Right lobe of liver (tissue), 4 donors: Measurements from ENCODE around the gene RASSF6.

Experiments used
- CTCF ChIP-seq, 4 donors: fragments of 200-600 bp in 3 of 4; fragments of 450-650 bp in 1 of 4; IDR thresholded peaks; one replicate each; pipeline versions ENCODE4 v1.5.1 to v1.8.0; 2016 to 2022; ENCODE audit warnings: antibody characterized with exemption in 4 of 4, mild to moderate bottlenecking in 2 of 4
- POLR2A ChIP-seq: fragments of 450-650 bp; IDR thresholded peaks from one replicate; pipeline ENCODE4 v1.6.1; 2017; ENCODE audit warnings: antibody characterized with exemption, mild to moderate bottlenecking
- donor health status: DM: no; HTN: no; CAD: no.
- donor health status: DM: no; HTN: no; CAD: no.
- donor health status: DM: no; HTN: yes; CAD: no.

- no peak for TF ChIP-seq CTCF (IDR thresholded peaks at IDR 0.05)
- TF ChIP-seq POLR2A: no peak
These were observed 16.2 kb downstream of the RASSF6 start for GRCh38 chr4:73603854-73604584.
